OCI-LY1 (cell line): ENCODE data around the gene MPC2.

ENCODE experiments used
- H2AFZ ChIP-seq: fragments of 200-600 bp; sonication (generic), shearing (Covaris generic); 2 replicates; pipeline ENCODE4 v1.6.0; 2014; ENCODE audit warnings: antibody characterized with exemption, mild to moderate bottlenecking, low read length
- H3F3A ChIP-seq: fragments of 200-600 bp; sonication (generic), shearing (Covaris generic); 2 replicates; pipeline ENCODE4 v1.6.0; 2014; ENCODE audit warnings: mild to moderate bottlenecking, antibody characterized with exemption, low read length, moderate library complexity; ENCODE audit not compliant: insufficient read depth
- H3K27ac ChIP-seq: fragments of 200-600 bp; sonication (generic); 2 replicates; pipeline ENCODE4 v1.5.1; 2014; ENCODE audit warnings: low read length, mixed run types, mild to moderate bottlenecking, low read depth; ENCODE audit not compliant: poor library complexity, severe bottlenecking
- H3K27me3 ChIP-seq: fragments of 200-600 bp; sonication (generic); 2 replicates; pipeline ENCODE4 v1.6.0; 2014; ENCODE audit warnings: antibody characterized with exemption, mild to moderate bottlenecking, low read length, moderate library complexity; ENCODE audit not compliant: insufficient read depth
- H3K36me3 ChIP-seq: fragments of 200-600 bp; sonication (generic); 2 replicates; pipeline ENCODE4 v1.6.1; 2014; ENCODE audit warnings: mild to moderate bottlenecking, antibody characterized with exemption, low read length, moderate library complexity, mixed read lengths; ENCODE audit not compliant: insufficient read depth
- H3K4me1 ChIP-seq: fragments of 200-600 bp; sonication (generic); 2 replicates; pipeline ENCODE4 v1.5.1; 2014; ENCODE audit warnings: mild to moderate bottlenecking, low read length, moderate library complexity; ENCODE audit not compliant: insufficient read depth, severe bottlenecking
- H3K4me2 ChIP-seq: fragments of 200-600 bp; sonication (generic), shearing (Covaris generic); 2 replicates; pipeline ENCODE4 v1.6.1; 2014; ENCODE audit warnings: low read length
- H3K4me3 ChIP-seq: fragments of 200-600 bp; sonication (generic); 2 replicates; pipeline ENCODE4 v1.5.1; 2014; ENCODE audit warnings: low read length, low read depth, mild to moderate bottlenecking, mixed read lengths; ENCODE audit not compliant: poor library complexity, severe bottlenecking
- H3K79me2 ChIP-seq: fragments of 200-600 bp; shearing (Covaris generic); 2 replicates; pipeline ENCODE4 v1.6.1; 2016; ENCODE audit warnings: mixed run types, low read length, mixed read lengths; ENCODE audit not compliant: insufficient read depth
- H3K9ac ChIP-seq: fragments of 200-600 bp; sonication (generic), shearing (Covaris generic); 2 replicates; pipeline ENCODE4 v1.6.1; 2014; ENCODE audit warnings: mild to moderate bottlenecking, low read length, mixed read lengths
- H3K9me2 ChIP-seq: fragments of 200-600 bp; sonication (generic), shearing (Covaris generic); 2 replicates; pipeline ENCODE4 v1.6.1; 2014; ENCODE audit warnings: low read depth, mild to moderate bottlenecking, low read length, mixed read lengths
- H3K9me3 ChIP-seq: fragments of 200-600 bp; shearing (Covaris generic); 2 replicates; pipeline ENCODE4 v1.6.1; 2014; ENCODE audit warnings: low read length, mixed read lengths
- H4K20me1 ChIP-seq: fragments of 200-600 bp; sonication (generic), shearing (Covaris generic); 2 replicates; pipeline ENCODE4 v1.6.0; 2016; ENCODE audit warnings: mild to moderate bottlenecking, low read length; ENCODE audit not compliant: insufficient read depth
- CTCF ChIP-seq: fragments of 200-600 bp; sonication (generic), shearing (Covaris generic); IDR thresholded peaks from 2 replicates; pipeline ENCODE4 v1.5.1; 2017; ENCODE audit warnings: mild to moderate bottlenecking, antibody characterized with exemption, low read length, moderate library complexity, mixed read lengths
- EZH2 ChIP-seq: fragments of 200-600 bp; sonication (generic), shearing (Covaris generic); IDR thresholded peaks from 2 replicates; pipeline ENCODE4 v1.8.0; 2017; ENCODE audit warnings: borderline replicate concordance, mixed run types, mild to moderate bottlenecking, antibody characterized with exemption, low read length, moderate library complexity, mixed read lengths

MPC2 gene

GRCh38 chr1:167924102-167924501 lies 12.8 kb downstream of the MPC2 start:
- Histone ChIP-seq H3K79me2 (peaks cover 12% of the 10 kb centered on the region; the same call in 1 of the 2 replicates), H2AFZ (no peak overlapping the region), H3K36me3 (peaks cover 25% of the 10 kb centered on the region), H3K27me3 (no peaks in the 10 kb centered on the region), H3K4me2 (no peak overlapping the region), H3K9me2 (no peaks in the 10 kb centered on the region), H4K20me1 (no peaks in the 10 kb centered on the region), H3F3A (no peaks in the 10 kb centered on the region), H3K27ac (no peak overlapping the region), H3K4me1 (peaks cover 9% of the 10 kb centered on the region), H3K4me3 (no peak overlapping the region), H3K9ac (no peak overlapping the region), H3K9me3 (no peaks in the 10 kb centered on the region)
- TF ChIP-seq EZH2 (no peak), CTCF (no peak)

- Histone ChIP-seq H4K20me1 (no peaks in the 10 kb centered on the region), H3K9ac (no peak overlapping the region), H3K36me3 (peaks cover 25% of the 10 kb centered on the region), H3K27me3 (no peaks in the 10 kb centered on the region), H3K4me1 (peaks cover 9% of the 10 kb centered on the region), H3K9me2 (no peaks in the 10 kb centered on the region), H3K27ac (no peak overlapping the region), H3K9me3 (no peaks in the 10 kb centered on the region), H3K4me3 (no peak overlapping the region), H3K79me2 (peaks cover 7% of the 10 kb centered on the region; the same call in 1 of the 2 replicates), H3F3A (no peaks in the 10 kb centered on the region), H2AFZ (no peak overlapping the region), H3K4me2 (no peak overlapping the region)
- no peak for TF ChIP-seq EZH2
- TF ChIP-seq CTCF: no peak
These were observed 13.4 kb downstream of the MPC2 start for GRCh38 chr1:167923324-167924056.

GRCh38 chr1:167922611-167923074 lies 14.2 kb downstream of the MPC2 start:
- H3K4me1 ChIP-seq: peaks cover 9% of the 10 kb centered on the region
- H3K79me2 ChIP-seq: peaks cover 6% of the 10 kb centered on the region; the same call in 1 of the 2 replicates
- H3K27me3 ChIP-seq: no peaks in the 10 kb centered on the region
- H3K4me3 ChIP-seq: no peak overlapping the region
- H2AFZ ChIP-seq: no peak overlapping the region
- no peak overlapping the region for H3K27ac ChIP-seq
- no peak for TF ChIP-seq CTCF
- no peak for TF ChIP-seq EZH2
- no peaks in the 10 kb centered on the region for H3K9me2 ChIP-seq
- H3K9ac ChIP-seq: no peak overlapping the region
- no peak overlapping the region for H3K4me2 ChIP-seq
- no peaks in the 10 kb centered on the region for H3K9me3 ChIP-seq
- no peaks in the 10 kb centered on the region for H3F3A ChIP-seq
- H4K20me1 ChIP-seq: no peaks in the 10 kb centered on the region
- peaks cover 31% of the 10 kb centered on the region for H3K36me3 ChIP-seq
